Skeletal muscle cell (primary cell): ENCODE measurements around the gene MYBPHL.
A peak's percentile ranks its signal among the peaks of the same experiment; 100 is the strongest.

Source experiments
- DNase-seq: peaks from one replicate; pipeline ENCODE4 v3.0.0-alpha.2; 2010; ENCODE audit warnings: low read depth
- H3K4me3 ChIP-seq: 2 replicates; pipeline ENCODE4 v1.5.1; 2011; ENCODE audit warnings: low read depth, mild to moderate bottlenecking, control low read depth, low read length, moderate library complexity

Gene MYBPHL

GRCh38 chr1:109282952-109283747 lies 23.7 kb downstream of the MYBPHL start, which contains the start of gene PSRC1:
PSRC1 (minus strand) TSS chr1:109283145.
- H3K4me3 ChIP-seq = peak within 1 kb of the TSS; percentile 69
- peak; percentile 88 for DNase-seq

GRCh38 chr1:109282497-109282951 lies 24.3 kb downstream of the MYBPHL start:
- no peak for DNase-seq
- H3K4me3 ChIP-seq = peak overlapping the region; percentile 69

DNA sequence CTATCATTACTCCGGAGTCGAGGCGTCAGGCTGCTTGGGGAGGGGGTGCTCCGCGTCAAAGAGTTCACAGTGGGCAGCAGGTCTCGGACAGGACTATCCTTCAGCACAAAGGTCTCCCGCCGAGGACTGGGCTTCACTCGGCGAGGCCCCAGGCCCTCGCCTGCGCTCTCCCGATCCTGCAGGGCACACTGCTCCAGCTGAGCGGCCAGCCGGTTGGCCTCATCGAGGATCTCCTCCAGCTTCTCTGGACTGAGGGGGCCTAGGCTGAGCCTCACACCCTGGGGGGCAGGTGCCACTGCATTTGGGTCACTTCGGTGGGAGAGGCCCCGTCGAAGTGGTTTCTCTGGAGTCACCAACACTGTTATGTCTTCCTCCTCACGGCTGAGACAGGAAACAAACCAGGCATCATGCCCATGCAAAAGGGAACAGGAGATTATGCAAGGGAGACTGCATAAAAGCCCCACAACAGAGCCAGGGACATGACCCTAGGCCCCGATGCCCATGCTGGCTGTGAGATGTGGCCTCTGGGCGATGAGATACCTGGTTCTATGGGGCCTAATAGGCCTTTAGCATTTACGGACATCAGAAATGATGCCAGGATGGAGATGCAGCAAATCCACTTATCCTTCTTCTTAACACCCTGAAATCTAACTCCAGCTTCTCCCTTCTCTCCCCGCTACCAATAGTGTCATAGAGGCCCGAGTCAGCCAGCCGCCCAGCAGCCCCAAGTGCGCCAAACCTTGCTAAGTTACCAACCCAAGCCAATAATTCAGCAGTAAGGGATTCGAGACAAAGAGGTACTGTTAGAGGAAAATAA lies 24.9 kb downstream of the MYBPHL start:
- no peak for DNase-seq
- peak overlapping the region; percentile 69 for H3K4me3 ChIP-seq

DNA sequence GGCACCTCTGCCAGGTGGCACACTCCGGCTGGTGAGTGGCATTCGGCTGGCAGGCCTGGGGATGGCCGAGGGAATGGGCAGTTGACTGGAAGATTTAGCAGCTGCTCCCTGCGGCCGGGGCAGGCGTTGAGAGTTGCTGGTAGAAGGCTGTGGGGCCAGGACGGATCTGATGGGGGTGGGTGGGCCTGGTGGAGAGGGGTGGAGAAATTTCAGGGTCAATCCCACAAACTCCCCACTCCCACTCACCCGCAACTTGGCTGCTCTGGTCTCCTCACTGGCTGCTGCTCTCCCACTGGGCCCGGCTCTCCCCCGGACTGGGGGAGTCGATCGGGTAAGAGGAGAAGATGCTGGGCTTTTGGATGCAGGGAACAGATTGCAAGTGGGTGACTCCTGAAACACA lies 25.9 kb downstream of the MYBPHL start:
- no peak overlapping the region for H3K4me3 ChIP-seq
- DNase-seq = no peak

DNA sequence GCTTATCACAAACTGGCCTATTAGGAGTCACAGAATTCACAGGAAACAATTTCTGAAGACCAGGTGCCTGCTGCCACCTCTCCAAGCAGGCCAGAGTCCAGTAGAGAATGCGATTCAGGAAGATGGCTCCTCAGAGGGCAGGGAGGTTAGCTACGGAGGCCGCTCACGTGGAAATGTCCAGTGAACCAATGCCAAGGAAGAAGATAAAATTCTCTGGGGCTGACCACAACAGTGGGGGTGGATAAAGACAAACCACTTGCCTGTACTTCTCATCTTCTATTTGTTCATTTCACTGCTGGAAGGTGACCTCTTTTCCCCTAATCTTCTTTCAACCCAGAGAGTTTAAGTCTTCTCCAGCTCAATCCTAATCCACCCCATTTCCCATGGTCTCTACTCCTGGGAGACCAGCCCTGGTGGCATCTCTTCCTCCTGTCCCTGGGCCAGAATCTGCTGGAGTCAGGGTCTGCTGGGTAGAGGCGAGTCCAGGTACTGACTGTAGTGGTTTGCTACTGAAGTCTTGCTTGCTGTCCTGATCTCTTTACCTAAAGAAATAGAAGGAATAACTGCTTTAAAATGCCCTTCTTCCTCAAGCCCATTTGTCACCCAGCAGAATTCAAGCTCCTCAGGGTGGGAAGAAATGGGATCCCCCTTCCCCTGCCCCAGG lies 27.1 kb downstream of the MYBPHL start:
- H3K4me3 ChIP-seq = no peak overlapping the region
- DNase-seq = no peak

- DNase-seq = no peak
- H3K4me3 ChIP-seq = no peak overlapping the region
These were observed 29.2 kb downstream of the MYBPHL start for GRCh38 chr1:109277434-109278204.

DNA sequence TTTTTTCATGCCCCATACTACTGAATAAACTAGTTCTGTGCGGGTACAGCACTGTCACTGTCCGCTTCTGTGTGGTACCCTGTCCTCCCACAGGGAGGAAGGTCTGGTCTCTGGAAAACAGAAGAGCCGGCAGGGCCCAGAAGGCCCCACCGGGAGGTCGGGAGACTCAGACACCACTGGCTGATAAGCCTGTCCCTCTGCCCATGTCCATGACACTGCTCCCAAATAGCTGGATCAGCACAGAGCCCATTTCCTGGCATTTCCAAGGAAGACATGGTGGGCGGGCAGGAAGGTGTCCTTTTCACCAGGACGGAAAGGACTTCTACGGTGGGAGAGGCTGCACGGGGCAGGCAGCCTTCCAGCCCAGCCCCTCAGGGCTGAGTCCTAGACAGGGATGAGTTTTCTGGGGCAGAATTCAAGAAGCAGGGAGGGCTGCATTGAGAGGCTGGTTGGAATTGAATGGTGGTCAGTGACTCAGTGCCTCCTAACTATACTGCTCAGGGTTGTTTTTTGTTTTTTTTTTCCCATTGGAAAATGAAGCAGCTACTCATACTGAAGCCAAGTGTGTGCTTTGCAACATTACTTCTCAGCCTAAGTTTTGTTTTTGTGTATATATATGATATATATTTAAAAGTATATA lies 31.0 kb downstream of the MYBPHL start:
- no peak for DNase-seq
- H3K4me3 ChIP-seq = no peak overlapping the region

GRCh38 chr1:109274533-109275476 lies 32.0 kb downstream of the MYBPHL start:
- no peak overlapping the region for H3K4me3 ChIP-seq
- no peak for DNase-seq

GRCh38 chr1:109273570-109274288 lies 33.1 kb downstream of the MYBPHL start:
- DNase-seq = no peak
- no peak overlapping the region for H3K4me3 ChIP-seq

GRCh38 chr1:109272831-109273547 lies 33.8 kb downstream of the MYBPHL start:
- H3K4me3 ChIP-seq = no peak overlapping the region
- no peak for DNase-seq

DNA sequence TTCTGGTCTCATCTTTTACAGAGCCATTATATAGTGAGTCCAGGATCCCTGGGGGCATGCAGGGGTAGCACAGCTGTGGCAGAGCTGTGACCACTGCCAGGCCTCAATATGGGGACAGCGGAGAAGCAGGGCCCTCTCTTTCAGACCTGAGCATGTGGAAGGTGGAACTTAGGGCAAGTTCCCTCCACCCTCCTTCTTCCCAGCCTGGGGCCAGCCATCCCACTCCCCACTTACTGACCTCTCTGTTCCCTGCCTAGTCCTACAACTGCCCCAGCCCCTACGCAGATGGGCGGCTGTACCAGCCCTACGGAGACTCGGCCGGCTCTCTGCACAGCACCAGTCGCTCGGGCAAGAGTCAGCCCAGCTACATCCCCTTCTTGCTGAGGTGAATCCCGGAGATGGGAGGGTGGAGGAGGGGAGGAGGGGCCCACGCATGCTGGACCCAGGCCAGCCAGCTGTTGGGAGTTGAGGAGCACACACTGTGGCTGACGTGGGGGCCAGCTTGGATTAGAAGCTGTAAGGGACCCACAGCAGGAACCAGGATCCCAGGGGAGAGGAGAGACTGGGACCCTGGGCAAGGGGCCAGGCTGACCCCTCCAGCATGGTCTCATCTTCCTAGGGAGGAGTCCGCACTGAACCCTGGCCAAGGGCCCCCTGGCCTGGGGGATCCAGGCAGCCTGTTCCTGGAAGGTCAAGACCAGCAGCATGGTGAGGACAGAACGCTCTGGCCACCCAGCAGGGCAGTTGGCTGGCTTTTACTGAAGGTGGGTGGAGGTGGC lies 34.6 kb downstream of the MYBPHL start:
- no peak overlapping the region for H3K4me3 ChIP-seq
- no peak for DNase-seq

- DNase-seq = no peak
- H3K4me3 ChIP-seq = no peak overlapping the region
These were observed 35.4 kb downstream of the MYBPHL start for GRCh38 chr1:109271458-109271857.

DNA sequence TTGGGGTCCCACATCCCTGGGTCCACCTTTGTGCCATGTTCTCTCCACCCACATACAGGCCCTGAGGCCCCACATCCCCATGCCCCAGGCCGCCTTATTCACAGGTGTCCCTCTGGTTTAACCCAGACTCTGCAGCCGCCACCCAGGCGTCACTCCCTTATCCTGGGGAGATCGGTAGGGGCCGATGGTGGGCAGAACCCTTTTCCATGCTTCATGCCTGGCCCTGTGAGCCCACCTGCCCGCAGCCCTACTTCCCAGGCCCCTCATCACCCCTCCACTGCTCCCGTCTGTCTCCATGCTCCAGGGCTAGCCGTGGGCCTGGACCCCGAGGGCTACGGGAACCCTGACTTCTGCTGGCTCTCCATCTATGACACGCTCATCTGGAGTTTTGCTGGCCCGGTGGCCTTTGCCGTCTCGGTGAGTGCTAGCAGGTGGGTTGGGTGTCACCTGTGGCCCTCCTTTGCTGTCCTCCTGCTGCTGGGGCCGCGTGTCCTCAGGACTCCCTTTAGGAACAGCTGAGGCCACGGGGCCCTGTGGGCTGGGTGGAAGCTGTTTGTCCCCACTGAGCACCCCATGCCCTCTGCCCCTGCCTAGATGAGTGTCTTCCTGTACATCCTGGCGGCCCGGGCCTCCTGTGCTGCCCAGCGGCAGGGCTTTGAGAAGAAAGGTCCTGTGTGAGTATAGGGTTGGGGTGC lies 36.0 kb downstream of the MYBPHL start:
- H3K4me3 ChIP-seq = no peak overlapping the region
- no peak for DNase-seq

GRCh38 chr1:109269981-109270622 lies 36.7 kb downstream of the MYBPHL start:
- no peak overlapping the region for H3K4me3 ChIP-seq
- DNase-seq = no peak
